Lower leg skin (tissue), 4 donors: Measurements from ENCODE around the gene COMT. TPM values are rescaled to one million over a fixed set of nuclear protein-coding genes. Genes with fewer than 3 reads are reported as not detected.

Experiments used
- DNase-seq, 2 donors: peaks; one replicate each; pipeline ENCODE4 v3.0.0-alpha.2; 2019; ENCODE audit warnings: low spot score in 2 of 2
- H3K4me3 ChIP-seq: fragments of 200-600 bp; sonication (generic); 2 replicates; pipeline ENCODE4 v1.5.1; 2017; ENCODE audit warnings: mild to moderate bottlenecking, low read depth; ENCODE audit not compliant: poor library complexity, severe bottlenecking
- CTCF ChIP-seq, 3 donors: fragments of 450-650 bp; IDR thresholded peaks; one replicate each; pipeline ENCODE4 v1.5.1; 2016; ENCODE audit warnings: antibody characterized with exemption in 3 of 3, mild to moderate bottlenecking in 3 of 3, moderate library complexity in 2 of 3
- POLR2A ChIP-seq, 2 donors: fragments of 450-650 bp; IDR thresholded peaks; one replicate each; pipeline ENCODE4 v1.6.1; 2016 to 2017; ENCODE audit warnings: antibody characterized with exemption in 2 of 2, mild to moderate bottlenecking in 1 of 2, moderate library complexity in 1 of 2
- WGBS, 2 donors: methylation state at CpG; one replicate each; pipeline ENCODE4 v1.1.5; 2018; 5-methylcytosine and 5-hydroxymethylcytosine counted together
- intact Hi-C: fragments of 100-400 bp; cut with DNase I; formaldehyde crosslinking; loops from one replicate; pipeline ENCODE4 v1.15.0; 2023; ENCODE audit warnings: low total_unique reads
- total RNA-seq, 4 donors: library from RNA; depleted of rRNA; stranded (reverse); fragments of >200 nt; gene quantifications; one replicate each; pipeline ENCODE4 v1.1.0, GENCODE V29; 2016

The COMT gene
- total RNA-seq, 4 donors from 2014 or later = 224 to 306 (median 272) TPM

DNA sequence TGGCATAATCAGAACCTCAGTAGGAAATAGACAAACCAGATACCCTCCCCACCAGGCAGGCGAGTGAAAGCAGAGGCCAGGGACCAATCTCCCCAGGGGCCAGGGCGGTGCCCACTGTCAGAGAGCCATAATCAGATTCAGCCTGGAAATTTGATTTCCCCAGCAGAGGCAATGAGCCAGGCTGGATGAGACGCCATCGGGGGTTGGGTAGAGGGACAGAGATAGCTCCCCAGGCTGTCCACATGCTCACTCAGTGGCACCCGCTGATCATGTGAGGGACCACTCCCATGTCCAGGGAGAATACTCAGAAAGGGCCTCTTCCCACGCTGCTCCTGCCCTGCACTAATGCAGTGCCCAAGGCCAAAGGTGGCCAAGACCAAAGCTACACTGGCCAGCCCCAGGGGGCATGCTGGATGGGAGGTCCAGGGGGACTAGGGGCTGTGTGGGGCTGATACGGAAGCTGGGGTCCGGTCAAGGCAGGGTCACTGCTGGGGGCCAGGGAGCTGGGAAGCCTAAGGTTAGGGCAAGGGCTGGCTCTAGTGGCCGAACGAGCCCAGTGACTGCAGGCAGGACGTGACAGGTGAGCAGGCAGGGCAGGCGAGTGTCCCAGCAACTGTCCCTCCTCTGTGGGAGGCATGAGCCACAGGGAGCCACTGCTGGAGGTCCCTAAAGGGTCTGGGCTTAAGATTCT lies 55.3 kb downstream of the COMT start:
- no peak overlapping the region for H3K4me3 ChIP-seq
- DNase-seq = no peak
- no peak for TF ChIP-seq POLR2A (IDR thresholded peaks at IDR 0.05)
- TF ChIP-seq CTCF (IDR thresholded peaks at IDR 0.05) = no peak
- intact Hi-C loops = no loop called here
- 61 to 63% methylated on average over 12 of the region's 12 CpGs for WGBS, 2 donors

DNA sequence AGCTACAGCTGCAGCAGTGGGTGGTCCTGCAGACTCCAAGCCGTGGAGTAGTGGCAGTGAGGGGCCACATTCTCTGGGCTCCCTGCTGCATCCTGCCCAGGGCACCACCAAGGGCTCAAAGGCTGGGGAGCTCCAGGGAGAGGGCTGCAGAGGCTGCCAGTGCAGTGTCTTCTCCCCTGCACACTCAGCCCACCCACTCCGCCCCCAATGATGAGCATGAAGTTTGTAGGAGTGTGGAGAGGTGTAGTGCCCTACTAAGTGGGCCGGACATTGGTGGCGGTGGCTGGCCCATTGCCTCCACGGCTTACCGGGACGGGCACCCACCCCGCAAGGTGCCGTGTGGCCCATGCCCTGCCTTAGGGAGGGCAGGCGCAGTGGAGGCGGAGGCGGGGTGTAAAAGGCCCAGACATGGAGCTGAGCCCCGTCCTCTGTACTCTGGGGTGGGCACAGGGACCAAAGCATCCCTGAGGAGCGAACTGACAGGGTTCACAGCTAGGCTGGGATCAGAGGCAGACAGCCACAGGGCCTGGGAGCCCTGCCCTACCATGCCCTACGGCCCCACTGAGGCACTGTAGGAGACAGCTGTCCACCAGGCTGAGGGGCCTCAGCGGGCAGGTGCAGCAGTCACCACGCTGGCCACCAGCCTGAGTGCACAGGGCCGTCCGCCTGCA lies 56.1 kb downstream of the COMT start:
- no peak for TF ChIP-seq POLR2A (IDR thresholded peaks at IDR 0.05)
- intact Hi-C loops = no loop called here
- WGBS, 2 donors = 87 to 91% methylated on average over 18 to 19 of the region's 19 CpGs
- H3K4me3 ChIP-seq = no peak overlapping the region
- DNase-seq = no peak

DNA sequence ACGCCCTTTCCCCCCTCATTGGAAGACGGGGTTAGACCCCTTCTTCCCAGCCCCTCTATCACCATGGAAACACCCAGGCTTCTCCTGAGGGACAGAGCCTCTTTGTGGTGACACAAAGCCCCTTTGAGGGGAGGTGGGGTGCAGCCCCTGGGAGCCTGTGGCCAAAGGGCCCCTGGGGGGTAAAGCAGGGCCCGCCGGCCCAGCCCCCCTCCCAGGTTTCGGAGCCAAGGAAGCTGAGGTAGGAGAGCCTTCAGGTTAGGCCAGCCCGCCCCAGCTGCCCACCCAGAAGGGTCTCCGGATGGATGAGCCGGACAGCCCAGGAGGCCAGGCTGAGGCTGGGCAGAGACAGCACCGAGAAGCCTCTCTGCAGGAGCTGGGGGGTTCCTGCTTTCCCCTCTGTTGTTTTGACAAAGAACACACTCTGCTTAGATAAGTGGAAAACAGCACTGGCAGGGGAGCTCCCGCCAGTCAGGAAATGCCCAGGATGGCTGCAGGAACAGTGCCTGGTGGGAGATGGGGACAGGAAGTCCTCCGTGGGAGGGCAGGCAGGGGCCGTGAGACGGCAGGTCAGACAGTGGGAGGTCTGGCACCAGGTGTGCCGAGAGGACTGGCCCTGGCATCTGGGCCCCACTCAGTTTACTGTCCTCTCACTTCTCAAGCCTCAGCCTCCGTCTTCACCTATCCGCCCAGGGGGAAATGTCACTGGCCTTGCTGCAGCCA lies 56.8 kb downstream of the COMT start:
- 78 to 85% methylated on average over 11 to 12 of the region's 16 CpGs for WGBS, 2 donors
- H3K4me3 ChIP-seq = no peak overlapping the region
- TF ChIP-seq POLR2A (IDR thresholded peaks at IDR 0.05) (no peak), CTCF (IDR thresholded peaks at IDR 0.05) (no peak)
- intact Hi-C loops = no loop called here
- DNase-seq = no peak

DNA sequence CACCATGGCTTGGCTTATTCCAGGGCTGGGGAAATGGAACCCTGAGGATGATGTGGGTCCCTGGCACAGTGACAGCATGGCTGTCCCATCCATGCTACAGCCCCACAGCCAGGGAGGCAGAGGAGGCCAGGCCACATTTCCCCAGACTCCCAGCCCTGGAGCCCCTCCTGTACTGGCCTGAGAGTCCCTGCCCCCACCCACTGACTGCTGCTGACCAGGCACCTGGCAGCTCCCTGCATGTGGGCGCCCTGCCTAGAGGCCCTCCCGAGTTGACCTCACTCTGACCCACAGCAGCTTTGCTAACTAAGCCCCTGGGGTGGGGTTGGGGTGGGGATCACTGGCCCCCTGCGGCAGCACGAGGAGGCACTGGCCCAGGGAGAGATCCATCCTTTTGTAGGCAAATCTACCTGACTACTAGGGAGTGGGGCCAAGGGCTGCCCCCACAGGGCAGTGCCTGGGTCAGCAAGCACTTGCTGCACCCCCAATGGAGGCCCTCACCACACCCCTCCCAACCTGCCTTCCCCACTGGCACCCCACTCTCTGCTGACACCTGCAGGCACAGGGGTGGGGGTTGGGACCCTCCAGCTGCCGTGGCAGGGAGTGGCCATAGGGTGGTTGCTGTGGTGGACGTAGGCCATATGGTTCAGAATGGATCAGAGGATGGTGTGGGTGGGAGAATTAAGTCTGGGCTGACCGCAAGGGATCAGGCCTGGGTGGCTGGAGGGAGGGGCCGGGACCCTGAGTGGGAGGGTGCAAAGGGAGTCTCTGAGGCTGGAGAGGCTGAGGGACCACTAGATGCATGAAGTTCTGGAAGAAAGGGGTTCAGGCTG lies 57.6 kb downstream of the COMT start:
- no peak for DNase-seq
- intact Hi-C loops = no loop called here
- 64 to 66% methylated on average over 8 of the region's 8 CpGs for WGBS, 2 donors
- no peak overlapping the region for H3K4me3 ChIP-seq
- no peak for TF ChIP-seq POLR2A (IDR thresholded peaks at IDR 0.05)
- no peak for TF ChIP-seq CTCF (IDR thresholded peaks at IDR 0.05)

GRCh38 chr22:20000246-20001081 lies 58.9 kb downstream of the COMT start:
- TF ChIP-seq CTCF (IDR thresholded peaks at IDR 0.05) (no peak), POLR2A (IDR thresholded peaks at IDR 0.05) (no peak)
- WGBS, 2 donors = 89 to 90% methylated on average over 11 to 14 of the region's 14 CpGs
- DNase-seq = no peak
- no peak overlapping the region for H3K4me3 ChIP-seq
- intact Hi-C loops = no loop called here
